SU-DHL-6 (cell line): ENCODE measurements around the gene RSU1.

Source experiments
- H2AFZ ChIP-seq: fragments of 200-600 bp; sonication (generic); 2 replicates; pipeline ENCODE4 v1.6.1; 2014; ENCODE audit warnings: low read depth, mild to moderate bottlenecking, moderate library complexity, mixed read lengths, antibody characterized with exemption, low read length; ENCODE audit not compliant: severe bottlenecking
- H3F3A ChIP-seq: fragments of 200-600 bp; shearing (Covaris generic); 2 replicates; pipeline ENCODE4 v1.6.0; 2016; ENCODE audit warnings: antibody characterized with exemption, mild to moderate bottlenecking; ENCODE audit not compliant: insufficient read depth
- H3K27ac ChIP-seq: fragments of 200-600 bp; sonication (generic); 2 replicates; pipeline ENCODE4 v1.5.1; 2016; ENCODE audit warnings: low read depth, mild to moderate bottlenecking, low read length, moderate library complexity, mixed read lengths
- H3K27me3 ChIP-seq: fragments of 200-600 bp; sonication (generic), shearing (Covaris generic); 2 replicates; pipeline ENCODE4 v1.6.0; 2014; ENCODE audit warnings: mild to moderate bottlenecking, low read length
- H3K36me3 ChIP-seq: fragments of 200-600 bp; sonication (generic); 2 replicates; pipeline ENCODE4 v1.6.1; 2014; ENCODE audit warnings: mild to moderate bottlenecking, low read length, mixed read lengths
- H3K4me2 ChIP-seq: fragments of 300-600, 200-600 bp; shearing (Covaris generic), sonication (generic); 2 replicates; pipeline ENCODE4 v1.6.0; 2014; ENCODE audit warnings: low read length, low read depth, mild to moderate bottlenecking; ENCODE audit not compliant: poor library complexity, severe bottlenecking
- H3K4me3 ChIP-seq: fragments of 200-600 bp; sonication (generic); 2 replicates; pipeline ENCODE4 v1.5.1; 2014; ENCODE audit warnings: antibody characterized with exemption, low read length, mild to moderate bottlenecking, mixed read lengths; ENCODE audit not compliant: insufficient read depth, poor library complexity, severe bottlenecking
- H3K79me2 ChIP-seq: fragments of 200-600 bp; sonication (generic); 2 replicates; pipeline ENCODE4 v1.6.1; 2014; ENCODE audit warnings: mild to moderate bottlenecking, low read length, moderate library complexity; ENCODE audit not compliant: insufficient read depth
- H3K9ac ChIP-seq: fragments of 200-600 bp; sonication (generic); 2 replicates; pipeline ENCODE4 v1.7.0; 2014; ENCODE audit warnings: mild to moderate bottlenecking, low read length
- H3K9me2 ChIP-seq: fragments of 200-600 bp; sonication (generic); replicated peaks from 2 replicates; pipeline ENCODE4 v1.6.1; 2014; ENCODE audit warnings: low read length; ENCODE audit not compliant: insufficient read depth
- H3K9me3 ChIP-seq: fragments of 200-600 bp; sonication (generic); 2 replicates; pipeline ENCODE4 v1.6.1; 2014; ENCODE audit warnings: low read length, mixed read lengths; ENCODE audit not compliant: insufficient read depth
- H4K20me1 ChIP-seq: fragments of 200-600 bp; sonication (generic); 2 replicates; pipeline ENCODE4 v1.6.1; 2014; ENCODE audit warnings: low read depth, mild to moderate bottlenecking, antibody characterized with exemption, low read length, moderate library complexity, mixed read lengths
- CTCF ChIP-seq: fragments of 200-600 bp; sonication (generic); IDR thresholded peaks from one replicate; pipeline ENCODE4 v1.5.1; 2017; ENCODE audit warnings: antibody characterized with exemption, mild to moderate bottlenecking, low read length, moderate library complexity; ENCODE audit not compliant: insufficient read depth, poor library complexity, severe bottlenecking
- EZH2phosphoT487 ChIP-seq: fragments of 200-600 bp; sonication (generic), shearing (Covaris generic); conservative IDR thresholded peaks from 2 replicates; pipeline ENCODE4 v1.6.1; 2018; ENCODE audit warnings: mild to moderate bottlenecking, antibody characterized with exemption, low read length, moderate library complexity, mixed read lengths

The RSU1 gene

DNA sequence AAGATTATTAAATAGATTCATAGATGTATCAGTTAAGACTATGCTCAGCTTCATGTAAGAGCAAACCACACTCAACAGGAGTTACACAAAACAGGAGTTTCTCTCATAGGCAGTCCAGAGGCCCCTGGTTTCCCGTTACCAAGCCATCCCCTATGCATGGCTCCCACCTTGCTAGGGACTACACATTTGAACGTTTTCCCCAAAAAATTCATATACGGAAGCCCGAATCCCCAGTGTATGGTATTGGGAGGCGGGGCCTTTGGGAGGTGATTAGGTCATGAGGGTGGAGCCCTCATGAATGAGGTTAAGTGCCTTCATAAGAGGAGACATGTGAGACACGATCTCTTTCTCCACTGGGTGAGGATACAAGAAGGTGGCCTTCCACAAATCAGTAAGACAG is 29.1 kb downstream of the RSU1 start:
- Histone ChIP-seq H3K9ac (no peak overlapping the region), H3F3A (no peaks in the 10 kb centered on the region), H3K36me3 (no peaks in the 10 kb centered on the region), H3K4me3 (no peak overlapping the region), H3K79me2 (peaks cover 22% of the 10 kb centered on the region), H4K20me1 (no peaks in the 10 kb centered on the region; the same call in 1 of the 2 replicates), H3K4me2 (no peak overlapping the region), H2AFZ (no peak overlapping the region), H3K27ac (no peak overlapping the region), H3K9me2 (no peaks in the 10 kb centered on the region), H3K27me3 (no peaks in the 10 kb centered on the region), H3K9me3 (no peaks in the 10 kb centered on the region)
- TF ChIP-seq CTCF (no peak), EZH2phosphoT487 (no peak)

GRCh38 chr10:16787361-16787791 is 29.8 kb downstream of the RSU1 start:
- Histone ChIP-seq H3K27me3 (no peaks in the 10 kb centered on the region), H3K9ac (no peak overlapping the region), H4K20me1 (no peaks in the 10 kb centered on the region), H3K79me2 (peaks cover 22% of the 10 kb centered on the region), H3K4me3 (no peak overlapping the region), H3K36me3 (no peaks in the 10 kb centered on the region), H3K9me2 (no peaks in the 10 kb centered on the region), H3K27ac (no peak overlapping the region), H3K4me2 (no peak overlapping the region), H3F3A (no peaks in the 10 kb centered on the region), H2AFZ (no peak overlapping the region), H3K9me3 (no peaks in the 10 kb centered on the region)
- TF ChIP-seq CTCF (no peak), EZH2phosphoT487 (no peak)

DNA sequence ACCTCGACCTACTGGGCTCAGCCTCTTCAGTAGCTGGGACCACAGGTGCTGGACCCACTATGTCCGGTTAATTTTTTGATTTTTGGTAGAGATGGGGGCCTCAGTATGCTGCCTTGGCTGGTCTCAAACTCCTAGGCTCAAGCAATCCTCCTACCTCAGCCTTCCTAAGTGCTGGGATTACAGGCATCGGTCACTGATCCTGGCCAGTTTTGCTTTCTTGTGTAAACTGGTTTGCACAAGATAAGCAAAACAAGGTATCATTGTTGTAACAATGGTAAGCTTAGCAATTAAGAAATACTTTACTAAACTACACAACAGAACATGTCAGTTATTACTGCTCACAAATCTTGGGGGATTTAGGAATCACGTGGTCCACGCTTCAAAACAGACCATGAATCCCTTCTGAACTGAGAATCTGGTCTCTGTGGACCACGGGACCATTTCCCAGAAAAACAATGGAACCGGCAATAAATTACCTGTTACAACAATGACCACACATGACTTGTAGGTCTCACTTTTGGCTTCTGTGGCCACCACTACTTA is 36.8 kb downstream of the RSU1 start:
- Histone ChIP-seq H3K27me3 (no peaks in the 10 kb centered on the region), H3K9ac (no peak overlapping the region), H4K20me1 (no peaks in the 10 kb centered on the region), H3K4me2 (no peak overlapping the region), H3K27ac (no peak overlapping the region), H2AFZ (no peak overlapping the region), H3F3A (no peaks in the 10 kb centered on the region), H3K9me3 (no peaks in the 10 kb centered on the region), H3K79me2 (no peaks in the 10 kb centered on the region), H3K4me3 (no peak overlapping the region), H3K36me3 (no peaks in the 10 kb centered on the region), H3K9me2 (no peaks in the 10 kb centered on the region)
- TF ChIP-seq CTCF (no peak), EZH2phosphoT487 (no peak)
